ENCODE measurements around the gene ANKRD13C.

DNA sequence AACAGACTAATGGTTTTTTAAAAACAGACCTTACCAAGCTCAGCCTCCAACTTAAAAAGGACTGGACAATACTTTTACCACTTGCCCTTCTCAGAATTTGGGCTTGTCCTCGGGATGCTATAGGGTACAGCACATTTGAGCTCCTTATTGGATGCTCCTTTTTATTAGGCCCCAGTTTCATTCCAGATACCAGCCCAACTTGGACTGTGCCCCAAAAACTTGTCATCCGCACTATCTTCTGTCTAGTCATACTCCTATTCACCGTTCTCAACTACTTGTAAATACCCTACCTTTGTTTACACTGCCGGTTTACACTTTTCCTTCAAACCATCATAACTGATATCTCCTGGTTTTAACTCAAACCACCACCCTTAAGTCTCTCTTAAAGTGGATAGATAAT lies 17.9 kb upstream of the ANKRD13C start:
- TF ChIP-seq SUZ12 (IDR thresholded peaks at IDR 0.05; ENCODE audit: extremely low read depth, insufficient read depth, insufficient read length): no peak
- TF ChIP-seq ZNF274 (IDR thresholded peaks at IDR 0.05; ENCODE audit: low read depth, low read length): no peak

Data from NT2/D1 (cell line).